Measurements from ENCODE around the gene LRIG3.

GRCh38 chr12:58847901-58848600 lies 72.3 kb downstream of the LRIG3 start:
- TF ChIP-seq CTCF (IDR thresholded peaks at IDR 0.05) (no peak), POLR2A (IDR thresholded peaks at IDR 0.05) (no peak)

Measured in esophagus squamous epithelium (tissue), 4 donors.